Fibroblast of lung (primary cell): ENCODE data around the gene TATDN3.

Experiments used
- EZH2 ChIP-seq: IDR thresholded peaks from 2 replicates; pipeline ENCODE4 v1.5.1; 2012; ENCODE audit warnings: low read length, control low read depth, mild to moderate bottlenecking; ENCODE audit errors: missing control alignments
- TF ChIP-seq, protein P1 (sequence below), 2 donors: IDR thresholded peaks in 1 of 2; conservative IDR thresholded peaks in 1 of 2; 1 replicate in 1 of 2; 2 replicates in 1 of 2; pipeline ENCODE4 v1.5.1; 2011 to 2012; ENCODE audit warnings: low read length in 2 of 2, control low read depth in 1 of 2, inconsistent platforms in 1 of 2, low read depth in 1 of 2, mild to moderate bottlenecking in 1 of 2

DNA sequence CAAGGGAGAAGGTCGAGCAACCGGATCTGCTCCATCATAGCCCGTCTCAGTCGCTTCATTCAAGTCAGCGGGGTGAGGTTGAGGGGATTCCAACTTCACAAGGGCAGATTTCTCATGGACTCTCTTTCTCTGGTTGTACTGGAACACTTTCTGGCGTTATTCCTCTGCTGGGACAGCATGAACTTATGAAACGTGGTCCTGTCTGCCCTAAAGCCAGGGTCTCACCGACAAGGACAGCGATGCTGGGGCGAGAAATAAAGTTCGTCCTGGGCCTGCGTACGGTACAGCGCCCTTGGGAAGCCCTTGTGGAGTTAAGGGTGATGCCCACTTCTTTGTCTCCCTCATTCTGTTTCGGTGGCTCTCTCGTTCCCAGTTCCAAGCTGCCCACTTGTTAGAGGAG is 65.1 kb downstream of the TATDN3 start:
- TF ChIP-seq, protein P1, sequence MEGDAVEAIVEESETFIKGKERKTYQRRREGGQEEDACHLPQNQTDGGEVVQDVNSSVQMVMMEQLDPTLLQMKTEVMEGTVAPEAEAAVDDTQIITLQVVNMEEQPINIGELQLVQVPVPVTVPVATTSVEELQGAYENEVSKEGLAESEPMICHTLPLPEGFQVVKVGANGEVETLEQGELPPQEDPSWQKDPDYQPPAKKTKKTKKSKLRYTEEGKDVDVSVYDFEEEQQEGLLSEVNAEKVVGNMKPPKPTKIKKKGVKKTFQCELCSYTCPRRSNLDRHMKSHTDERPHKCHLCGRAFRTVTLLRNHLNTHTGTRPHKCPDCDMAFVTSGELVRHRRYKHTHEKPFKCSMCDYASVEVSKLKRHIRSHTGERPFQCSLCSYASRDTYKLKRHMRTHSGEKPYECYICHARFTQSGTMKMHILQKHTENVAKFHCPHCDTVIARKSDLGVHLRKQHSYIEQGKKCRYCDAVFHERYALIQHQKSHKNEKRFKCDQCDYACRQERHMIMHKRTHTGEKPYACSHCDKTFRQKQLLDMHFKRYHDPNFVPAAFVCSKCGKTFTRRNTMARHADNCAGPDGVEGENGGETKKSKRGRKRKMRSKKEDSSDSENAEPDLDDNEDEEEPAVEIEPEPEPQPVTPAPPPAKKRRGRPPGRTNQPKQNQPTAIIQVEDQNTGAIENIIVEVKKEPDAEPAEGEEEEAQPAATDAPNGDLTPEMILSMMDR (conservative IDR thresholded peaks at IDR 0.05 in 1 of 2, IDR thresholded peaks at IDR 0.05 in 1 of 2; ENCODE audit: low read depth in 1 of 2, low read length in 2 of 2): no peak
- TF ChIP-seq EZH2: no peak
